Islet precursor cell (in vitro differentiated cells): ENCODE data around the gene CNN3.

Experiments
- DNase-seq: peaks from one replicate; pipeline ENCODE4 v3.0.0-alpha.2; 2018

The CNN3 gene

DNA sequence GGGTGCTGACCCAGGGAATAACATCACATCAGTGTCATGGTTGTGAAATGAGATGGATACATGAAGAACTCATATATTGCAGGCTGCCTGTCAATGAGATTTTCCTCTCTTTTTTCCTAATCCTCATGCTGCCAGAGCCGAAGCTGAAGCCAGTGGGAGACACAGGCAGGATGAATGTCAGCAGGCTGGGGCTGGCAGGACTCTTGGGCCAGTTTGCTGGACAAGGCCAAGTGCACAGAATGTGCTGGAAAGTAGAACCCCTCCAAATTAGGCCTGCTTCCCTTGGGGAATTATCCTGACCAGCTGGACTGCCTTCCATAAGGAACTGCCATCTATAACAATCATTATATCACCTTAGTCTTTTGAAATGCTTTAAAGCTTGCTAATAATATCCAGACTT lies 75.3 kb downstream of the CNN3 start:
- no peak for DNase-seq
